ENCODE results near the gene SLC13A5.

DNA sequence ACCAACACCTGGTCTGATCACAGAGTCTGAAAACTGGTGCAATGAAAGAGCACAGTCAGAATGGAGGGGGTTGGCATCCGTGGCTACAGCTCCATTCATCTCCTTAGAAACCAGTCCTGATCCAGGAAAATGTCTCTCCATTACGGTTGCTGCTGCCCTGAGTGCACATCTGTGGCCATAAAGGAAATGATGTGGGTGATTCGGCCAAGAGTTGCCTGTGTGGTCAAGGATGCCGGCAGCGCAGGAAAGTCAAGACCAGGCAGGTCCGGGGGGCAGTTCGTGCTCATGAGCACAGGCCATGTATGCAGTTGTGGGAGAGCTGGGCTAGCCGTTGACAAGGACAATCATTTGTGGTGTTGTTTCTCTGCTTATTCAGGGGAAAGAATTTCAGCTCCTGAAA, 48.6 kb upstream of the SLC13A5 start:
- TF ChIP-seq, protein P1, sequence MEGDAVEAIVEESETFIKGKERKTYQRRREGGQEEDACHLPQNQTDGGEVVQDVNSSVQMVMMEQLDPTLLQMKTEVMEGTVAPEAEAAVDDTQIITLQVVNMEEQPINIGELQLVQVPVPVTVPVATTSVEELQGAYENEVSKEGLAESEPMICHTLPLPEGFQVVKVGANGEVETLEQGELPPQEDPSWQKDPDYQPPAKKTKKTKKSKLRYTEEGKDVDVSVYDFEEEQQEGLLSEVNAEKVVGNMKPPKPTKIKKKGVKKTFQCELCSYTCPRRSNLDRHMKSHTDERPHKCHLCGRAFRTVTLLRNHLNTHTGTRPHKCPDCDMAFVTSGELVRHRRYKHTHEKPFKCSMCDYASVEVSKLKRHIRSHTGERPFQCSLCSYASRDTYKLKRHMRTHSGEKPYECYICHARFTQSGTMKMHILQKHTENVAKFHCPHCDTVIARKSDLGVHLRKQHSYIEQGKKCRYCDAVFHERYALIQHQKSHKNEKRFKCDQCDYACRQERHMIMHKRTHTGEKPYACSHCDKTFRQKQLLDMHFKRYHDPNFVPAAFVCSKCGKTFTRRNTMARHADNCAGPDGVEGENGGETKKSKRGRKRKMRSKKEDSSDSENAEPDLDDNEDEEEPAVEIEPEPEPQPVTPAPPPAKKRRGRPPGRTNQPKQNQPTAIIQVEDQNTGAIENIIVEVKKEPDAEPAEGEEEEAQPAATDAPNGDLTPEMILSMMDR (IDR thresholded peaks at IDR 0.05): no peak
- TF ChIP-seq POLR2A (IDR thresholded peaks at IDR 0.05): no peak
- no peak for TF ChIP-seq POLR2AphosphoS5 (IDR thresholded peaks at IDR 0.05)
- no peak for TF ChIP-seq EP300 (IDR thresholded peaks at IDR 0.05)
